NCI-H510A treated with DMSO at 0.1 percent for 48 hours (cell line): ENCODE data around the gene BRCA1.
A peak's percentile ranks its signal among the peaks of the same experiment; 100 is the strongest.
"Not testable (repeated sequence)": the region's sequence is repeated elsewhere in the genome, so short reads cannot be mapped to it uniquely, and the experiment has no call there.

Experiments
- DNase-seq: peaks from one replicate; lab custom pipeline; 2025; lab: John Stamatoyannopoulos, UW

Gene BRCA1

DNA sequence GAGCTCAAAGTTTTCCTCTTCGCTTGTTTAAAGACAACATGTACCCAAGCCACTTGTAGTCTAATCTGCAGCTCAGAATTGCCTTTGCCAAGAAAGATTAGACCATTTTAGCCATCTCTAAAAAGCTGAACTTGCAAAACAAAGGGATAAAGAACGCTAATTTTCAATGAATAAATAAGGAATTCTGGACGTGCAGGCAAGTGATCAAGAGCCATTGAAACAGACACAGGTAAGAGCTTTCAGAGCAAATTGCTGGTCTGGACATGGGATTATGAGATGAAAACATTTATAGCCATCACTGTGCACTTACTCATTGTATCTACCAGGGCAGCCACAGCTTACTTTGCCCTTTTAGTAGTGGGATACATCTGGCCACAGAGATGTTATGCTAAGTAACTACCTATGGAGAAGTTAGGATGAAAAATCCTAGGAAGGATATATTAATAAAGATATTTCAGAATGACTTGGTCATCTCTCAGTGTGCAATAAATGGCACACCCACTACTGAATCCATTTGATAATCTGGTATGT is 55.7 kb downstream of the BRCA1 start:
- no peak for DNase-seq

DNA sequence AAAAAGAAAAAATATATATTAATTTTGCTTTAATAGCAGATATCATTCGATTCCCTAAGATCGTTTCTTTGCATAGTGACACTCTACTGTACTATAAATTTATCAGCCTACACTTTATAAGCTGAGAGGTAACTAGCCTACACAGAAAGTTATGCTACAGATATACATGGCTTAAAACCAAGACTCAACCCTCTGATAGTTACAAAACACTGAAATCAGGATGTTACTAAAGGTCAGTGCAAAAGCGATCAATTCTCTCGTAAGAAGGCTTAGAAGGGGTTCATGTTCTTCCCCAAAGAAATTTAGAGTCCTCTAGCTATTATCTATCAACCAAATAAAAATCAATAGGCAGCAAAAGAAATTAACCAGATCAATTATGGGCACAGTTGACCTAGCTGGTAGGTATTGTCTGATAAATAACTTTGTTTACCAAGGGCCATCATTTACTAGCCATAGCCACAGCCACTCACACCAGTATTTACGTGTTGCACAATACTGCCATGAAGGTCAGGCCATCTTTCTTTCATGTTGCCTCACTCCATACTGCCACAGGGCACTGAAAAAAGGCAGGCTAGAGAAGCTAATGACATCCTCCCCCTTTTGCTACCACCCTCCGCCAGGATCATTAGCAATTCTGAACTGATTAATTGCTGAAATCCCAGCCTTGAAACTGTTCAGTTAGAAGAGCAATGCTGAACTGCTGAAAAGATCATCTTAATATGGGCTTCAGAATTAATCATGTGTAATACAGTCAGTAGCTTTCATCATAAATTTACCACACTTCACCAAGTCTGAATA is 56.4 kb downstream of the BRCA1 start:
- DNase-seq, result no peak

DNA sequence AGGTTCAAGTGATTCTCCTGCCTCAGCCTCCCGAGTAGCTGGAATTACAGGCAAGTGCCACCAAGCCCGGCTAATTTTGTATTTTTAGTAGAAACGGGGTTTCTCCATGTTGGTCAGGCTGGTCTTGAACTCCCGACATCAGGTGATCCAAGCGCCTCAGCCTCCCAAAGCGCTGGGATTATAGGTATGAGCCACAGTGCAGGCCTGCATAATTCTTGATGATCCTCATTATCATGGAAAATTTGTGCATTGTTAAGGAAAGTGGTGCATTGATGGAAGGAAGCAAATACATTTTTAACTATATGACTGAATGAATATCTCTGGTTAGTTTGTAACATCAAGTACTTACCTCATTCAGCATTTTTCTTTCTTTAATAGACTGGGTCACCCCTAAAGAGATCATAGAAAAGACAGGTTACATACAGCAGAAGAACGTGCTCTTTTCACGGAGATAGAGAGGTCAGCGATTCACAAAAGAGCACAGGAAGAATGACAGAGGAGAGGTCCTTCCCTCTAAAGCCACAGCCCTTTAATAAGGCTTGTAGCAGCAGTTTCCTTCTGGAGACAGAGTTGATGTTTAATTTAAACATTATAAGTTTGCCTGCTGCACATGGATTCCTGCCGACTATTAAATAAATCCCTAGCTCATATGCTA is 62.1 kb downstream of the BRCA1 start:
- DNase-seq, result no peak

- DNase-seq, result no peak
Observed at GRCh38 chr17:43056051-43056450, 69.1 kb downstream of the BRCA1 start.

- DNase-seq, result not testable (repeated sequence)
Observed at GRCh38 chr17:43053008-43053407, 72.2 kb downstream of the BRCA1 start.

- no peak for DNase-seq
Observed at GRCh38 chr17:43051969-43052368, 73.2 kb downstream of the BRCA1 start.

DNA sequence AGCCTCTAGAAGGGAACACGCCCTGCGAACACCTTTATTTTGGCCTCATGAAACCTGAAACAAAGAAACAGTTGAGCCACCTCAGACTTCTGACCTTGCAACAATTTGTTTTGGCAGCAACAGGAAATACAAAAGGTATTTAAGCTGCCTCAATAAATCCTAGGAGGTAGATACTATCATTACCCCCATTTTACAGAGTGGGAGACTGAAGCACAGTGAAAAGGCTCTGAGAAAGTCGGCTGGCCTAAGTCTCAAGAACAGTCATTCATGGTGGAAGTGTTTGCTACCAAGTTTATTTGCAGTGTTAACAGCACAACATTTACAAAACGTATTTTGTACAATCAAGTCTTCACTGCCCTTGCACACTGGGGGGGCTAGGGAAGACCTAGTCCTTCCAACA is 81.1 kb downstream of the BRCA1 start:
- no peak for DNase-seq

DNA sequence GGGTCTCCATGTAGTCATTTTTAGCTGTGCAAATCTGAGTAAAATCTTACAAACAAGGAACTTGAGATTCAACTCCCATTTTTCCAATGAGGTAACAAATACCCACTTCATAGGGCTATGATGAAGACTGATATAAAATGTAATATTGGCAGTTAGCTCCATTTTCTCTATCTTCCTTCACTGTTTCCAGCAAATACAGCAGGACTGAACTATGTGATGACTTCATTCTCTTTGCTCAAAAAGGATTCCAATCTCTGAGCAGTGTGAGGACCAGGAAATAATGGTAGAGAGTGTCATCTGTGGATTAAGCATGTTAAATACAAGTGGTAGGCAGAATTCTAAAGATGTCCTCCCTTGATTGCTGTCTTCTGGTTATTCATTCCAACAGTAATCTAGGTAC is 81.9 kb downstream of the BRCA1 start:
- no peak for DNase-seq

DNA sequence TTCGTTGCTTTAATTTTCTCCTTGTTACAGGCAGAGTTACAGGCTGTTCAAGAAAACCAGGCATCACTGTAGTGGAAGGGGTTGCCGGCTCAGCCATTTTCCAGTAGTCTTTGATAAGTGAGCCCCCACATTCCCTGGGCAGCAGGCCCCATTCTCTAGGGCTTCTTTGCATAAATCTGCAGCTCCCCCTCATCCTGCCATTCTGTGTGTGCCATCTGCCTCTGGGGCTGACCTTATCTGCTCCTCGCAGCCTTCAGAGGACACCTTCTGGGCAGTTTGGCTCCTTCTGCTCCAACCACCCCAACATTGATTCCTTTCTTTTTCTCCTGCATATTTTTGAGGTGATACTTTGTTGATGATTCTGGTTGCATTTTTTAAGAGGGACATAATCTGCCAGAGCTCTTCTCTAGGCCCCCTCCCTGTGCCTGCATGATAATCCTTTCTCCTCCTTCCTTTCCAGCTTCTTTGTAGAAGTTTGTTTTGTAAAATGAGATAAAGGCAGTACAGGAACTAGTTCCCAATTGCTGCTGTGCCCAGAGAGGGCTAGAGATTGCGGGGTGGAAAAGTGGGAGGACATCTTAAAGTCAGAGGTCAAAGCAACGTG is 83.0 kb downstream of the BRCA1 start:
- no peak for DNase-seq

DNA sequence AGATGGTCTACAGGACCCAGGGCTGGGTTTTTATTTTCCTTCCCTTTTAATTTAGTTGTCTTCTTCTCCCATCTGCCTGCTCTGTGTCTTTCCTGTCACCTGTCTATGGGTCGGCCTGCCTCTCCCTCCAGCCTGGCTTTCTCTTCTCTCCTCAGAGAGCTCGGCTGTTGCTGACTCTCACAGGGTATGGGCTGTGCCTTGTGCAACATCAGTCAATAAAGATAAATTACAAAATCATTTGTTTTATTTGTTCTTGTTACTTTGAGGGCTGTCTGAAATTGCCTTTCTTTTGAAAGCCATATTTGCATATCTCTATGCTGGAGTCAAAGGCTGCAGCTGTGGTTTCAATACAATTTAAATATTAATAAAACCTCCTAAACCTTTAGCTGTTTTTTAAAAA is 84.5 kb downstream of the BRCA1 start:
- no peak for DNase-seq

DNA sequence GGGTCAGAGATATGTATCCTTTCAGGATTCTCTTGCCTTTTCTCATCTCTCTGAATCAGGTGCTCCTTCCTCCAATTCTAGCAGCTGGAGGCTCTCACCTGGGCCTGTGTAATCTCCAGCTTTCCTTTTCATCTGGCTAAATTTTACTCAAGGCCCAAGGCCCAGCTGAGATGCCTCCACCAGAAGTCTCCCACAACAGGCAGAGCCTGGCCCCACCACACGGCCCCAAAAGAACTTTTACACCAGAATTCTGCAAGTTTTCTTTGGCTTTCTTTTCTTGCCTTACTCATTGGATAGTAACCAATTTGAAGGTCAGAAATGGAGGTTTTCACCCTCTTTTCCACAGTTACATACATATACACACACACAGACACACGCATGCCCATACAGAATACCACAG is 85.5 kb downstream of the BRCA1 start:
- no peak for DNase-seq

DNA sequence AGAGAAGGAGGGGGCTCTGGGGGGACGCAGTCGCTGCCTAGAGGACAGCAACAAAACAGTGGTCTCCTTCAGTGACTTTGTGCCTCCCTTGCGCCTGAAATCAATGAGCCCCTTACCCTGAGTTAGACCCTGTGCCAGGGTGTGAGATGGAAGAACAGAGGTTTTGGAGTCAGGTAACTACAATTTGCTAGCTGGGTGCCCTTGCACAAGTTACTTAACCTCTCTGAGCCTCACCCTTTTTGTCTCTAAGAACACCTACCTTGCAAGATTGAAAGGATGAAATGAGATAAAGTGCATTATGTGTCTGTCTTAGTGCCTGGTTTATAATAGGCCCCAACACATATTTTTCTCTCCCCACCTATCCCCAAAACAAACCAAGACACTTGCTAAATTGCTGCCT is 90.3 kb downstream of the BRCA1 start:
- no peak for DNase-seq

- DNase-seq, result peak; percentile 46
Observed at GRCh38 chr17:43033948-43034881, 90.9 kb downstream of the BRCA1 start.

GRCh38 chr17:43031666-43032065 is 93.5 kb downstream of the BRCA1 start:
- DNase-seq, result no peak

GRCh38 chr17:43030137-43030767 is 94.9 kb downstream of the BRCA1 start:
- DNase-seq, result no peak

DNA sequence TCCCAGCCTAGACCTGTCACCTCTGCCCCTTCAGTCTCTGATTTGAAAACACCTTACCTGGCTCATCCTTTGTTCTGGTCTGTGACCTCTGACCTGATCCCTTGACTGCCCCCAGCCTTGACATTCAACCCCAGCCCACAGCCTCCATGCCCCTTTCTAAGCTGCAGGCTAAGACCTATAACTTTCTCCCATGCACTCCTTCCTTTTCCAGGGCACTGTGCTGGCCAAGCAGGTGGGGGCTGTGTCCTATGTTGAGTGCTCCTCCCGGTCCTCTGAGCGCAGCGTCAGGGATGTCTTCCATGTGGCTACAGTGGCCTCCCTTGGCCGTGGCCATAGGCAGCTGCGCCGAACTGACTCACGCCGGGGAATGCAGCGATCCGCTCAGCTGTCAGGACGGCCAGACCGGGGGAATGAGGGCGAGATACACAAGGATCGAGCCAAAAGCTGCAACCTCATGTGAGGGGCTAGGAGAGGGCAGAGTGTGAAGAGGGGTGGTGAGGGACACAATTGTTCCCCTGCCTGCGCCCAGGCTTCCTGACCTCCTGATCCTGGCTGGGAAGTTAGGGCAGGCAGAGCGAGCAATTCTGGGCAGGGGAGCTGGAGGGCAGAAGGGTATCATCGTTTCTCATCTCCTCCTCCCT is 96.8 kb downstream of the BRCA1 start:
- DNase-seq, result no peak

DNA sequence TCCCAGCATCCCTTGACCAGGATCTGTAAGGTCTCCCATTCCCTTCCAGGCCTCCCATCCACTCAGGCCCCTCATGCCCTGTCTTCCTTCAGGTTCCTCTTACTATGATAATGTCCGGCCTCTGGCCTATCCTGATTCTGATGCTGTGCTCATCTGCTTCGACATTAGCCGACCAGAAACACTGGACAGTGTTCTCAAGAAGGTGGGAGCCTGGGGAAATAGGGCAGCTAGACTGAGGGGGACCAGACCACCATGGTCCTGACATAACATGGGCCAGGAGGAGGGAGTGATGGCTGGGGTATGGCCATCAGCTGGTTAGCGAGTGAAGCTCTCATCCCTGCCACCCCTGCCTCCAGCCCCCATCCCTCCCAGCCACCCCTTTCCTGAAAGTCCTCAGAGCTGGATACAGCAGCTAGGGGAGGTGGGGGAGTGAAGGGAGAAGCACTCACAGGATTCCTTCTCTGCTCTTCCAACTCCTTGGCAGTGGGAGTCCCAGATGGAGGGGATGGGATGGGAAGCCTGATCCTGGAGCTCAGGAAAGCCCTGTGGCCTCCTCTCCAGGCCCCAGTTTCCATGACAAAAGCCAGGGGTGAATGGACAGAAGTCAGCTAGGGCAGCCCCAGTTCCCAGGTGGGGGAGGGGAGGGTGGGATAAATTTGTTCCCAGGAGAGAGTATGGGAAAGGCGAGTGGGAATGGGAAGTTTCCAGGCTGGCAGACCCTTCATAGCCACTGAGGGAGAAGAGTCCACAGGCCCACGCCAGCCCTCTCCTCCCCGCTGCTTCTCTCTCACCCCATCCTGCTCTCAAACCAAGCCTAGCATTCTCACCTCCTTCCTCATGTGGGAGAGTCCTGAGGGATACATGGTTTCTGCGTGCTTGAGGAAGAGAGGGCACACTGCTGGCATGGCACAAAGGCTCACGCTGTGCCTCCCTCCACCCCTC is 97.8 kb downstream of the BRCA1 start:
- DNase-seq, result no peak

- no peak for DNase-seq
Observed at GRCh38 chr17:43026595-43026994, 98.6 kb downstream of the BRCA1 start.

DNA sequence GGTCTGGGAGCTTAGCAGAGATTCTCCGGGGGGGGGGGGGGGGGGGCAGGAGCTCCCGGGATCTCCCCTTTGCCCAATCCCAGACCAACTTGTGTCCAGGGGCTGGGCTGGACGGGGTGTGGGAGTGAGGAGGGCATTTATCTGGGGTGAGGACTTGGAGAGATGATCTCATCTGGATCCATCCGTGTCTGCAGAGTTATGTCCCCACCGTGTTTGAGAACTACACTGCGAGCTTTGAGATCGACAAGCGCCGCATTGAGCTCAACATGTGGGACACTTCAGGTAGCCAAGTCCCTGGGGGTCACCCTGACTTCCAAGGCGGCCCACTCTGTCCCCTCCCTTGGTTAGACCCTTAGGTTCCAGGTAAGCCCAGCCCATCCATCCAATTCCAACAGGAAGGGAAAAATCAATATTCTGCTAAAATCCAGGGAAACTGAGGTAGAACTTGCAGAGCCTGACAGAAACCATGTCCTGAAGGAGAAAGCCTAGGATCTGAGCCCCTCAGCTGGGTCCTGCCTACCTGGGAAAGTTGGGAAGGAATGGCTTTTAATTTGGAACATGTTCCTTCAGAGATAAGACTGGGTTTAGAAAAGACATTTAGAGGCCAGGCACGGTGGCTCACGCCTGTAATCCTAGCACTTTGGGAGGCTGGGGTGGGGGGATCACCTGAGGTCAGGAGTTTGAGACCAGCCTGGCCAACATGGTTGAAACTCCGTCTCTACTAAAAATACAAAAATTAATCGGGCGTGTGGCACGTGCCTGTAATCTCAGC is 99.2 kb downstream of the BRCA1 start:
- DNase-seq, result no peak
